ENCODE data around the gene CENPL. TPM values are rescaled to one million over a fixed set of nuclear protein-coding genes. Genes with fewer than 3 reads are reported as not detected.
"Not testable (repeated sequence)": the region's sequence is repeated elsewhere in the genome, so short reads cannot be mapped to it uniquely, and the experiment has no call there.

CENPL gene
- total RNA-seq, 1 donor from 2014 or later = 3.3 TPM

- intact Hi-C loops (cut with DNase I) = loop anchor here (5.0 kb wide), 1 partner anchor 343 kb away; no protein-coding TSS in a partner anchor
- no peak for ATAC-seq
Observed at GRCh38 chr1:173775578-173776226, 49.0 kb downstream of the CENPL start.

GRCh38 chr1:173771560-173771959 lies 53.1 kb downstream of the CENPL start:
- no peak for DNase-seq (ENCODE audit: missing footprints)
- no peak for ATAC-seq
- intact Hi-C loops (cut with DNase I) = no loop called here

More at GRCh38 chr1:173775578-173776226, 49.0 kb downstream of the CENPL start:
- no peak for DNase-seq (ENCODE audit: missing footprints)

DNA sequence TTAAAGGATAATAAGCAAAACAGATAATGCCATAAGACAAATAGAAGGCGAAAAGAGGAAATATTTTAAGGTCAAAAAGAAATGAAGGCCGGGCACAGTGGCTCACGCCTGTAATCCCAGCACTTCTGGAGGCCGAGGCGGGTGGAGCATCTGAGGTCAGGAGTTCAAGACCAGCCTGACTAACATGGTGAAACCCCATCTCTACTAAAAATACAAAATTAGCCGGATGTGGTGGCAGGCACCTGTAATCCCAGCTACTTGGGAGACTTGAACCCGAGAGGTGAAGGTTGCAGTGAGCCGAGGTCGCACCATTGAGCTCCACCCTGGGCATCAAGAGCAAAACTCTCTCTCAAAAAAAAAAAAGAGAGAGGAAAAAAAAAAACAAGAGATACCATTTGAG lies 54.4 kb downstream of the CENPL start:
- intact Hi-C loops (cut with DNase I); ATAC-seq; DNase-seq (ENCODE audit: missing footprints): not testable (repeated sequence)

- intact Hi-C loops (cut with DNase I) = no loop called here
- ATAC-seq (no peak), DNase-seq (ENCODE audit: missing footprints) (no peak)
Observed at GRCh38 chr1:173768827-173769226, 55.9 kb downstream of the CENPL start.

GRCh38 chr1:173768206-173768605 lies 56.5 kb downstream of the CENPL start:
- intact Hi-C loops (cut with DNase I) = no loop called here
- ATAC-seq = no peak
- DNase-seq (ENCODE audit: missing footprints) = no peak

DNA sequence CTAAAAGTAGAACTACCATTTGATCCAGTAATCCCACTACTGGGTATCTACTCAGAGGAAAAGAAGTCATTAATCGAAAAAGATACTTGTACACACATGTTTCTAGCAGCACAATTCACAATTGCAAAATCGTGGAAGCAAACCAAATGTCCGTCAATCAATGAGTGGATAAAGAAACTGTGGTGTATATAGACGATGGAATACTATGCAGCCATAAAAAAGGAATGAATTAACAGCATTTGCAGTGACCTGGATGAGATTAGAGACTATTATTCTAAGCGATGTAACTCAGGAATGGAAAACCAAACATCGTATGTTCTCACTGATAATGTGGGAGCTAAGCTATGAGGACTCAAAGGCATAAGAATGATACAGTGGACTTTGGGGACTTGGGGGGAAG lies 60.4 kb downstream of the CENPL start:
- intact Hi-C loops (cut with DNase I) = not testable (repeated sequence)

DNA sequence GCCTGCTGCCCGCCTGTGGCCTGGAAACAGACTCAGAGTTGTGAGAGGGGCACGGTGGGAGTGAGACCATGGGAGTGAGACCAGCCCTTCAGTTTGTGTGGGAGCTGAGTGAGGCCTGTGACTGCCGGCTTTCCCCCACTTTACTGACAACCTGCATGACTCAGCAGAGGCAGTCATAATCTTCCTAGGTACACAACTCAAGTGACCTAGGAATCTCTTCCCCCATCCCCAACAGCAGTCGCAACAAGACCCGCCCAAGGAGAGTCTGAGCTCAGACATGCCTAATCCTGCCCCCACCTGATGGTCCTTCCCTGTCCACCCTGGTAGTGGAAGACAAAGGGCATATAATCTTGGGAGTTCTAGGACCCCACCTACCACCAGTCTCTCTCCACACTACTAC lies 65.7 kb downstream of the CENPL start:
- intact Hi-C loops (cut with DNase I) = no loop called here
- ATAC-seq = no peak
- peak; percentile 47 for DNase-seq (ENCODE audit: missing footprints)

More for the DNA sequence above, 60.4 kb downstream of the CENPL start:
- not testable (repeated sequence) for ATAC-seq; DNase-seq (ENCODE audit: missing footprints)

- no peak for DNase-seq (ENCODE audit: missing footprints)
- no peak for ATAC-seq
- intact Hi-C loops (cut with DNase I) = no loop called here
Observed at GRCh38 chr1:173758110-173758509, 66.6 kb downstream of the CENPL start.

GRCh38 chr1:173757666-173758065 lies 67.0 kb downstream of the CENPL start:
- intact Hi-C loops (cut with DNase I) = no loop called here
- ATAC-seq (no peak), DNase-seq (ENCODE audit: missing footprints) (no peak)

DNA sequence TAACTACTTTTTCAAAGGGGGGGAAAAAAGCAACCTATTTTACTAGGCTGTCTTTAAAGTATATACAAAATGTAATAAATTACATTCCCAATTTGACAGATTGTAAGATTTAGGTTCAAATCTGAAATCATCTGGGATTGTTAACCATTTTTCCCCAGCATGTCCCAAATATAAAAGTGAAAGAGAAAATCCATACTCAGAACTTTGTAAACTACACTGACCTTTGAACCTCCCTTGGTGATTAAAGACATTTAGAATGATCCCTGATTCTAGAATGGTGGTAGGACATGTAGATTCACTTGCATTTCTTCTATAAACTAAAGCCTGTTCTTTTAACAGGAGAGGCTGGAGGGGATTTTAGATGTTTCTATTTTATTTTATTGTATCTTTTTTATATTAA lies 70.9 kb downstream of the CENPL start:
- no peak for ATAC-seq
- DNase-seq (ENCODE audit: missing footprints) = no peak
- intact Hi-C loops (cut with DNase I) = no loop called here

Other genes starting within 250 kb of the CENPL start
- gene SLC9C2, start 221.8 kb downstream of the CENPL start, total RNA-seq = 0.16 TPM
- gene TEX50, start 189.5 kb downstream of the CENPL start, total RNA-seq = not detected
- 0.16 TPM for gene ANKRD45, start 155.0 kb downstream of the CENPL start, total RNA-seq
- 16.5 TPM for gene KLHL20, start 109.9 kb downstream of the CENPL start, total RNA-seq
- gene DARS2, start 210 bp downstream of the CENPL start, total RNA-seq = 13.5 TPM
- 46.4 TPM for gene GAS5, start 43.1 kb upstream of the CENPL start, total RNA-seq
- gene ZBTB37, start 43.5 kb upstream of the CENPL start, total RNA-seq = 7.7 TPM
- 0.46 TPM for gene SERPINC1, start 92.4 kb upstream of the CENPL start, total RNA-seq
- 20.2 TPM for gene RC3H1, start 197.5 kb upstream of the CENPL start, total RNA-seq